Endometrial microvascular endothelial cells (primary cell): ENCODE data around the gene SERPINI1. TPM values are rescaled to one million over a fixed set of nuclear protein-coding genes. Genes with fewer than 3 reads are reported as not detected.

Experiments used
- in situ Hi-C: cut with HindIII; loops from 2 replicates; pipeline ENCODE4 v1.10.0; 2017; ENCODE audit warnings: low sequenced_read_pairs, low pct_unique_long_range_greater_than_20kb; ENCODE audit errors: inconsistent ontology term
- total RNA-seq: library from RNA; depleted of rRNA; stranded (reverse); fragments of >200 nt; gene quantifications from one replicate; pipeline ENCODE4 v1.2.3, GENCODE V29; 2015; ENCODE audit errors: inconsistent ontology term

The SERPINI1 gene
- total RNA-seq, 1 donor from 2014 or later = 0.65 TPM

- in situ Hi-C loops = no loop called here
Observed at GRCh38 chr3:167835359-167835758, 99.8 kb downstream of the SERPINI1 start.

- in situ Hi-C loops = no loop called here
Observed at GRCh38 chr3:167835953-167836352, 100.4 kb downstream of the SERPINI1 start.

GRCh38 chr3:167837466-167837865, 101.9 kb downstream of the SERPINI1 start:
- in situ Hi-C loops = no loop called here

- in situ Hi-C loops = no loop called here
Observed at GRCh38 chr3:167839460-167840134, 104.1 kb downstream of the SERPINI1 start.

GRCh38 chr3:167840247-167840646, 104.7 kb downstream of the SERPINI1 start:
- in situ Hi-C loops = no loop called here

GRCh38 chr3:167843481-167843880, 108.0 kb downstream of the SERPINI1 start:
- in situ Hi-C loops = no loop called here

- in situ Hi-C loops = no loop called here
Observed at GRCh38 chr3:167843886-167844285, 108.4 kb downstream of the SERPINI1 start.

- in situ Hi-C loops = no loop called here
Observed at GRCh38 chr3:167844528-167844927, 109.0 kb downstream of the SERPINI1 start.

GRCh38 chr3:167851171-167851570, 115.7 kb downstream of the SERPINI1 start:
- in situ Hi-C loops = no loop called here

- in situ Hi-C loops = no loop called here
Observed at GRCh38 chr3:167851749-167852148, 116.2 kb downstream of the SERPINI1 start.

- in situ Hi-C loops = no loop called here
Observed at GRCh38 chr3:167852216-167852615, 116.7 kb downstream of the SERPINI1 start.

- in situ Hi-C loops = no loop called here
Observed at GRCh38 chr3:167854063-167854462, 118.5 kb downstream of the SERPINI1 start.

- in situ Hi-C loops = no loop called here
Observed at GRCh38 chr3:167854846-167855245, 119.3 kb downstream of the SERPINI1 start.

GRCh38 chr3:167855306-167855705, 119.8 kb downstream of the SERPINI1 start:
- in situ Hi-C loops = no loop called here

- in situ Hi-C loops = no loop called here
Observed at GRCh38 chr3:167858865-167859264, 123.3 kb downstream of the SERPINI1 start.

GRCh38 chr3:167859610-167860009, 124.1 kb downstream of the SERPINI1 start:
- in situ Hi-C loops = no loop called here

- in situ Hi-C loops = no loop called here
Observed at GRCh38 chr3:167861649-167862048, 126.1 kb downstream of the SERPINI1 start.

- in situ Hi-C loops = no loop called here
Observed at GRCh38 chr3:167862104-167862730, 126.7 kb downstream of the SERPINI1 start.

- in situ Hi-C loops = no loop called here
Observed at GRCh38 chr3:167863811-167864551, 128.5 kb downstream of the SERPINI1 start.

- in situ Hi-C loops = no loop called here
Observed at GRCh38 chr3:167864552-167864874, 129.0 kb downstream of the SERPINI1 start.
